ACHN (cell line): ENCODE data around the gene LUM.

ENCODE experiments used
- DNase-seq: peaks from one replicate; pipeline ENCODE4 v3.0.0-alpha.2; 2015
- in situ Hi-C: cut with HindIII; loops from 2 replicates; pipeline ENCODE4 v1.10.0; 2017; ENCODE audit warnings: low sequenced_read_pairs, low pct_ligation_motif_present, low pct_unique_long_range_greater_than_20kb

Gene LUM, protein sequence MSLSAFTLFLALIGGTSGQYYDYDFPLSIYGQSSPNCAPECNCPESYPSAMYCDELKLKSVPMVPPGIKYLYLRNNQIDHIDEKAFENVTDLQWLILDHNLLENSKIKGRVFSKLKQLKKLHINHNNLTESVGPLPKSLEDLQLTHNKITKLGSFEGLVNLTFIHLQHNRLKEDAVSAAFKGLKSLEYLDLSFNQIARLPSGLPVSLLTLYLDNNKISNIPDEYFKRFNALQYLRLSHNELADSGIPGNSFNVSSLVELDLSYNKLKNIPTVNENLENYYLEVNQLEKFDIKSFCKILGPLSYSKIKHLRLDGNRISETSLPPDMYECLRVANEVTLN

DNA sequence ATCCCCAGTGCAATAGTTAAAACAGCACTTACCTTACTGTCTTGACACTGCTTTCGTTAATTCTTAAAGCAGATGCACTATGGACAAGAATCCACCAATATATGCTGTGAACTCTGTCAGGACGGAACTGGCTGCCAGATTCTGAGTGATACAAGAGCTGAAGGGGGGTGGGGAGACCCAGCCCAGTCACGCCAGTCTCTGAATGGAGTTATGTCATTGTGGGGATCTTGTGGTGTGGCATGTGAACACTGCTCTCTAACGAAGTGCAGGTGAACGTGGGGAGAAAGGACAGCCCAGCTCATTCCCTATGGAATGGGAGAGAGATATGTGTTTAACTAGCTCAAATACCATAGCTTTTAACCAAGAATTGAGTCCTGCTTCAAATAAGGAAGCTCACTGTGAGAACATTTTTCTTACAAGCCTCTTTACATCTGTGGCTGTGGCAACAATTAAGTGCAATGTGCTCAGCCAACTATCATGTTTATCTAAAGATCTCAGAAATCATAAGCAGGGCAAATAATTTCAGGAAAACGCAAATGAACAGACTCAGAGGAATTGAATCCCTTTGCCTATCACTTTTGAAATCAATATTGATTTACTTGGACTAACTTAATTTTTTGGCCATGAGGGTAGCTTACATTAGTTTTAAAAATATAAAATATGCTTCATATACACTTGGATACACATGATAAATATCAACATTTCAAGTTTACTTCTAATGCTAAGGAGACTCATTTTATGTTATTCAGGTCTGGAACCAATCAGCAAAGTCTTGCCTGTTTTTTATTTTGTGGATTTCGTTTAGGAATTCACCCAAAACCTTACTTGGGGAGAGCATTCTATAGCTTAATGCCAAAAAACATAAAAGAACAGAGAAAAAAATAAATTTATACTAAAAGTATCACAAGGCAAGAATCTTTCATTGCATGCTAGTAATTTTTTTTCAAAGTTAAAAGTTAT, at the start of gene LUM:
Gene LUM (minus strand): TSS at position 129 of the 960 bp plus-strand sequence. CDS start 2,515 bp downstream, outside the sequence.
- DNase-seq: no peak
- in situ Hi-C loops: no loop called here

DNA sequence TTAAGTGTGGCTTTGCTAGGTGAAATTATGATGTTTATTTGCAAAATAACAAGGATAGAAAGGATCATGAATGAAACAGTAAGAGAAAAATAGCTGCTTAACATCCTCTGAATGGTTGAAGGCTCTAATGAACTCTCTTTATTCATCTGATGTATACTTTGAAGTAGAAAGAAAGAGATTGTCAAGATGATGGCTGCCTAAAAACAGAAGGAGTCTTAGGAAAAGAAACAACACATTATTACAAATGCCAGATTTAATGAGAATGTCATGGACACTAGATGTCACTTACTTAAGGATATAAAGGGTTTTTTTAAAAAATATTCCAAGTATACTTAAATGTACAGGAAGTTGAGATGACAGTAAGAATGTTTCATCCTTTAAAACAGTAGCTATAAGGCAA, 49.7 kb upstream of the LUM start:
- in situ Hi-C loops: no loop called here

DNA sequence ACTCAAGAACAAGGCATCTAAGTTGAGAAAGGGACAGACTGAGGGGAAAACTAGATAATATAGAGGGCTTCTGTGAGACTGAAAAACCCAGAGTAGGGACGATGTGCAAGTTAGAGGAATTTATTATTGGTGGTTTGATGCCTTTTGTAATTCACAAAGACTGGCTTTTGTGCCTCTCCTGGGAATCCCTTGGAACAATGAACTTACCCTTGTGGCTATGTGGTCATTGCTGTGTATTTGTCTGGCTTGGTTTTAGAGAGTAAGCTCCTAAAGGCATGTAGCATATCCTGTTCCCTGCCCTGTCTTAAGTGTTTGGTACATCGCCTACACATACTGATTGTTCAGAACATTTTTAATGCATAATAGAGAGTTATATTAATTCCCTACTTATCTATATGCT, 44.7 kb upstream of the LUM start:
- in situ Hi-C loops: no loop called here
- no peak for DNase-seq

More for the DNA sequence above, 49.7 kb upstream of the LUM start:
- DNase-seq: no peak

DNA sequence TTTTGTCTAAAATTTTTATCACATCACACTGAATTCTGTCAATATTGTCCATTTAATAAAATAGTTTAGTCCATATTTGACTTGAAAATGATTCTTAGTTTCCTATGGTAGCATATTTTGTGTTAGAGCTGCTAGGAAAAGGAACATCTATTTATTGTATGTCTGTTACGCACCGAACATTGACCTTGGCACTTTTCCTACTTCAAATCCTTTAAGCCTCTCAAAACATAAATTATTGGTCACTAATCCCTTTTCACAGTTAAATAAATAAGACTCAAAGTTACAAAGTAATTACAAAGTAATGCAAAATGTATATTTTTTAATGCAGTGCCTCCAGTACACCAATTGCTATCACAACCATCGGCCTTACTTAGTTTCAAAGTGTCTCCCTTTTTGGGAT, 42.8 kb upstream of the LUM start:
- DNase-seq: no peak
- in situ Hi-C loops: no loop called here

DNA sequence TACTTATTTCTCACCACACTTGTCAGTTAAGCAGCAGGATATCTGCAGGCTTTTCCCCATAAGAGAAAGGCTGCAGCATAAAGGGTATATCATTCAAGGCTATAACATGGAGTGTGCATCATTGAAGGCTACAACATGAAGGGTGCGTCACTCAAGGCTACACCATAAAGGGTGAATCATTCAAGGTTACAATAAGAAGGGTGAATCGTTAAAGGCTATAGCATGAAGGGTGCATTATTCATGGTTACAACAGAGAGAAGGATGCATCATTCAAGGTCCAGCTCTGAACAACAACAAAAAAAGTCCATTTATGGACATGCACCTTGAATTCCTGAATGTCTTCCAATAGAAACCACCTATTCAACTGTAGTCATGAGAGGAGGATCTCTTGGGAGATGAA, 32.8 kb upstream of the LUM start:
- in situ Hi-C loops: no loop called here
- DNase-seq: no peak

DNA sequence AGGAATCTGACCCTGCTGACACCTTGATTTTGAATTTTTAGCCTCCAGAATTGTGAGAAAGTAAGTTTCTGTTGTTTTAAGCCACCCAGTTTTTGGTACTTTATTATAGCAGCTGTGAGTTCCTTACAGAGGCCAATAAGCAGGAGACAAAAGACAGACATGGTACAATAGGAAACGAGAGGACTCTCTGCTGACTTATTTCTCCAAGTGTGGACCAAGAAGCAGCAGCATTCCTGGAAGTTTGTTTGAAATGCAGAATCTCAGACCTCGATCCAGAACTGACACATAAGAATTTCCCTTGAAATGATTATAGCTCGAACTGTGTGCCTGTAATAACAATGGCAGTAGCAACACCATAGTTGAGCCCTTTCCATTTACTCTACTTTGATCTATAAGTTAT, 31.9 kb upstream of the LUM start:
- DNase-seq: no peak
- in situ Hi-C loops: no loop called here

DNA sequence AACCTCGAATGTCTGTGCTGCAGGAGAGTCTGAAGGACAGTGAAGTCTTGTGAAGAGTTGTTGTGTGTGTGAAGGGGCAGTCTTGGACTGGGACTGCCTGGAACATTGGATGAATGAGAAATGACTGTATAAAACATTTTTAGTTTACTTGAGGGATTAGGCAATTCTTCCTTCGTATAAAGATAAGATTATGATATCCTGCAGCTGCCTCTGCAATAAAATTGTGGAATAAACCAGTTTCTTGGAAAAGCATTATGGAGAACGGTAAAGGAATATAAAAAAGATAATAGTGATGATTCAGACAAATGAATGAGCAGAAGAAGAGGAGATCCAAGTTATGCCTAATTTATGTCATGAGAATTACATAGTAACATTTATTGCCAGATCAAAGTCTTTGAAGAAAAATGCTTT, 30.9 kb upstream of the LUM start:
- in situ Hi-C loops: no loop called here
- DNase-seq: no peak

DNA sequence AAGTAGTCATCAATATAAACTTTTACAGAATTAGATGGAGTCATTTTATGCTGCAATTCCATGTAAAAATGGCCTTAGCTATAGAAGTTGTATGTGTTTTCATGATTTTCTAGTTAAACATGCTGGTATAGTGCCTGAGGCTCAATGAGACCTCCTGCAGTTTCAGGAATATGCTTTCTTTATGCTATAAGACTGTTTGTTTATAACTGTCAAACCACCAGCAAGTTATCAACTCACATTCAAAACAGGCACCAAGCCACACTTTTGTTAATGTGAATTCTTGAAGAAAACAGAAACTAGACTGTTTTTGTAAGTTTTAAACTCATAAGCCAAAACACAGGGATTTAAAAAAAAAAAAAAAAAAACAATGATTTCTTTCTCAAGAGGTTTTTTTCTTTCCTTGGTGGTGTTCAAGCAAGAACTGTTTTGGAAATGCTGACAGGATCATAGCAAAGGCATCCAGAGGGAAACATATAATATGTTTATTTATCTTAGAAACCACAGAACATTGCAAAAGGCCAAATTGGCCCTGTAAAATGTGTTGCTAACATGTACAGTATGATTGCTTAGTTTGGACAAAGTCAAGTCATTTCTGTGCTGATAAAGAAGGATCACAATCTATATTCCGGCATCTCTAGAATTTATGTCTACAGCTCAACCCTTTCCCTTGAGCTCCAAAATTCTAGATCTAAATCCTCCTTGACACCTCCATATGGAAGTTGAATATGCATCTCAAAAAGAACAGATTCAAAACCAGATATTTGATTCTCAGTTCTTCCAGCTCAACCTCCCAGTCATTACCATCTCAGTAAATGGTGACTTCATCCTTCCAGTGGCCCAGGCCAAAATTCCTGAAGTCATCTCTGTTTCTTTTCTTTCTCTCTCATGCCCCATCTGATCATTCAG, 29.0 kb upstream of the LUM start:
- DNase-seq: no peak
- in situ Hi-C loops: no loop called here

DNA sequence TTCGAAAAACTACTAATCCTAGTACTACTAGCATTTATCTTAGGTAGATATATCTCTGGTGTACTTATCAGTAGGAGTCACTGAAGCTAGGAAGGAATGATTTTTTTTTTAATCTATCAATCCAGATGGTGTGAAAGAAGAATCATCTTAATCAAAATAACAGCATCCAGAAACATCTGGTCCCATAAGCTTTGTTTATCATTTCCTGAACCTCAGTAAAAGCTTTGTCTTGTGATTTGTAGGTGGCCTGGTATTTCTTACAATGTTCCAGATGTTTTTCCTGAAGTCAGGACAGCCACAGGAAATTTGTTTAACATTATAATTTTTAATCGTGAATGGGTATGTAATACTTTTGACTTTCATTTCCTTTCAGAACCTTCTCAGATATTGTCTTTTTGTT, 28.0 kb upstream of the LUM start:
- in situ Hi-C loops: no loop called here
- no peak for DNase-seq

DNA sequence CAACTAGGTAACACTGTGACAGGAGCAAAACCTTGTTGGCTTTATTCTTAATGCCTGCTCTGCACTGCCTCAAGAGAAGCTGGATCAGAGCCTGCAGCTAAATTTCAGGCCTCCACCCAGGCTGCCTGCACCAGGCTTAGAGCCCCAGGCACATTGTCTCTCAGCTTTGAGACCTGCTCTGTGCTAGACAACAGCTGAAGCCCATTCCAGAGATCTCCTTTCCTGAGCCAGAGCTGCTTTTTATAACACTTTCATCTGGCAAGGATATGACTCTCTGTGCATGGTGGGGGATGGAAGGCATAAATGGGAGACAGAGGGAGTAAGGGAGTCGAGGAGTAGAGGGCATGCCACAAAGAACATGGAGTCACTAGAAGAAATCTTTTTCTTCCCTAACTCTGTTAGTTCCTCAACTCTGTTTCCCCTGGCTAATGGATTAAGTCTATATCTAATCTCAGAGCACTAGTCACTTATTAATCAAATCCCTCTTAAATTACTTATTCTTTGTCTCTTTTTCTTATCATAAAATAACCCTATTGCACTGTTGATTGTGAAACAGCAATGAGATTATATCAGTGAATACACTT, 27.1 kb upstream of the LUM start:
- DNase-seq: no peak
- in situ Hi-C loops: no loop called here

DNA sequence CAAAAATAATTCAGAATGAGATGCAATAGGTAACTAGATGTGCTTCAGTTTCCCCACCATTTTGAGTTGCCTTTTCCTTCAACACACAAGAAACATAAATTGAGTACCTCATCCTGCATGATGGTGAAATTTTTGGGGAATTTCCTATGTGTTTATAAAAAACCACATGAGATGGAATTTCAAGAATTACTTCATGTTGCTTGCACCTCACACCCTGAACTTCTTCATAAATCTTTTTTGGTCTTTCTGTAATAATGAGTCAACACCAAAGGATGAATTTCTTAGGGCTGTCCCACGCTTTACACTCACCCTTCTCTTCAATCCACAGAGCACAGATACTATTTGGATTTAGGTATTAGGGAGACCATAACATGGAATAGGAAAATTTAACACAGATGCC, 22.6 kb upstream of the LUM start:
- DNase-seq: no peak
- in situ Hi-C loops: no loop called here

DNA sequence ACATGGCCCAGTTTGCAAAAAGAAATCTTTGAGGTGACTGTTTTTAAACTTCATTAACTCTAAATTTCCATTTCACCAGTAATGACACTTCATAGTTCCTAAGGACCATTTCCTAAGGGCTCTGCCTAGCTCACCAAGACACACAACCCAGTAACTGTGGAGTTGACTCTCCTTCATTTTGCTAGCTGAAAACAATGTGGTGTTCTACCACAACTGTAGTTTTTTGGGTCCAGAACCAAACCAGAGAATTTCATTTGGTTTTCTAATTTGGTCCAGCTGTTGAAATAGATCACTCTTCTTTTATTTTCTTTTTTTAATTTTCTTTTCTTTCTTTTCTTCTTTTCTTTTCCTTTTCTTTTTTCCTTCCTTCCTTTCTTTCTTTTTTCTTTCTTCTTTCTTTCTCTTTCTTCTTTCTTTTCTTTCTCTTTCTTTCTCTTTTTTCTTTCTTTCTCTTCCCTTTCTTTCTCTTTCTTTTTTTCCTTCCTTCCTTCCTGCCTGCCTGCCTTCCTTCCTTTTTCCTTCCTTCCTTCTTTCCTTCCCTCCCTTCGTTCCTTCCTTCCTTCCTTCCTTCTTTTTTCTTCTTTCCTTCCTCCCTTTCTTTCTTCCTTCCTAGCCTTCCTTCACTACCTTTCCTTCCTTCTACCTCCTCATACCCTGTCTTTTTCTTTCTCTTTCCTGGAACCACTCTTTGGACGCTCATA, 18.5 kb upstream of the LUM start:
- in situ Hi-C loops: no loop called here
- no peak for DNase-seq

DNA sequence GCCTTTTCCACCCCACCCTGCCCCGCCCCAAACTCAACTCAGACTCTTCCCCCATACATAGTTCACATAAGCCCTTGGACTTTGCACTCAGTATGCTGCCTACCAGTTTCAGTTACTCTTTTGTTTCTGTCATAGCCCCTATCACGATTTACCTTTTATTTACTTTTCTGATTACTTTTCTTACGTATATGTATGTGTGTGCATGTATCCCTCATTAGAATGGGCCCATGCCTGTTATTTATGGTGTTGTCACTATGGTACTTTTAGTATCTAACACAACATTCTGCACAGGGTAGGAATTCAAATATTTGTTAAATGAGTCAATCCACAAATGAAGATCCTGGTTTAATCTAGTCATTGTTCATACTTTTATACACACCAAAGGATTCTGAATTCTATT, 16.5 kb upstream of the LUM start:
- in situ Hi-C loops: no loop called here
- DNase-seq: peak; percentile 45

DNA sequence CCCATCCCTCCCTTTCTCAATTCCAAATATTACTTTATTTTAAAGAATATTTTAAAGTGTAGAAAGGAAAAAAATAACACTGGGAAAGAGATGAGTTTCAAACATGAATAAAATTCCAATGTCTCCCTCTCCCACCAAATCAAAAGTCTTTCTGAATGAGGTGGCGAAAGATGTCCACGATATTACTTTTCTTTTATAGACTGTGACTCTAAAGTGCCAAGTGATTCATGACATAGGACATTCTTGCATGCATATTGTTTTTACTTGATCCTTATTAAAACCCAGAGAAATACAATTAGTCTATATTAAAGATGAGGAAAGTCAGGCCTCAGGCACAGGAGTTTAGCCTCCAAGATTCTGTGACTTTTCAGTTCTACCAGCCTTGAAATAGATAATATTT, 16.0 kb upstream of the LUM start:
- in situ Hi-C loops: no loop called here

DNA sequence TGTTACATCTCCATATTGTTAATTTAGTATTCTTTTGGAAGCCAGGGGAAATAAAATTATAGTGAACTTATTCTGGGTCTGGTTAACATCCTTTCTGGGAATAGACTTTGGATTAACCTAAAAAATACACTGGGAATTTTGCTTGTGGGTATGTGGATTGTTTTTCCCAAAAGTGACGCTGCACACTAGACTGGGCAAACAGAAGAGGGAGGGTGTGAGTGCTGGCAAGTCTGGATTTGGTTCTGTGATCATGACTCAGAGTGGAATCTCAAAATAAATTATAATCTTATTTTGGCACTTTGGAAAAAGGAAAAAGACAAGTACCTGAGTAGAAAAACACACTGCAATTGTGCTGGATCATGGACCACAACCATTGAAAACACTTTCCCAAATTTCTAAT, 15.2 kb upstream of the LUM start:
- DNase-seq: no peak
- in situ Hi-C loops: no loop called here

More for the DNA sequence above, 16.0 kb upstream of the LUM start:
- DNase-seq: no peak

DNA sequence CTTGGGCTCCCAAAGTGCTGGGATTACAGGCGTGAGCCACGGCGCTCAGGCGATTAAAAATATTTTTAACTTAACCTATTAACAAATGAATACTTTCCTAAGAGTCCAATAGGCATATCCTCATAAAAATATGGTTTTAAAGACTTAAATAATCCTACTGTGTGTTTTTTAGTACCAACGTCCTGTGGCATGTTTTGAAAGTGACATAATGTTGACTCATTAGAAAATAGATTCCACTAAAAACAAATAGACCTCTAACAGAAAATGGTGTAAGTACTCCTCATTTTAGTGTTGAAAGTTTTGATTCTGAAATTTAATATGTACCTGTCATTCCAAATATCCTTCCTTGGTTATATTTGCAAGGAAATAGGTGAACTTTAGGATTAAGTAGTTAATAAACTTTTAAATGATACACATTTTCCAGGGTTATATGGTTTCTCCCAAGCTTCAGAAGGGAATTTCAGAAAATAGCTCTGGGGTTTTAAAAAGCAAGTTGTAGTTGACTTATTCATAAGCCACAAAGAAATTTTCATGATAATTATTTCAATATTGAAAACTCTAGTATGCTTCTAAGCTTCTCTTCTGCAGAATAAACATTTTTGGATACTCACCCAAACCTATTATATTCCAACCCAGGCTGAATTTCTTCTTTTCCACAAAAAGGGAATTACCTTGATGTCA, 12.1 kb upstream of the LUM start:
- in situ Hi-C loops: no loop called here

DNA sequence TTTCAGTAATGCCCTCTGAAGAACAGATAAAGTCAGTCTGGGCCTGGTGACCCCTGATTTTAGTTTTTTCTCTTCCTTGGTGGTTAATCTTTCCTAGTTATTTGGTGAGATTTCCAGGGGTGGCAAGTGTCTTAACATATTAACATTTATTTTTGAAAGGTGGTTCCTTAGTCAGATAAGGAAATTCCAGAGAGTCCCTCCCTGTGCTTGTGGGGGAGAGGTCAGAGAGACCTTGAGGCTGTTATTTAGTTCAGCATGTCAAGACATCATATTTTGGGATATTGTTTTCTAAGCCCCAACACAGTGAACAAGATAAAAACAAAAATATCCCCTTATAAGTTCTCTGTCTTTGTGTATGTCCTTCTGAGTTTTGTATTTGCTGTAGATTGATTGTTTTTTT, 9.5 kb upstream of the LUM start:
- DNase-seq: no peak
- in situ Hi-C loops: no loop called here

More for the DNA sequence above, 12.1 kb upstream of the LUM start:
- DNase-seq: no peak
